AG09319 (cell line): ENCODE results near the gene RELT.

ENCODE experiments used
- DNase-seq: peaks from one replicate; pipeline ENCODE4 v3.0.0-alpha.2; 2010; ENCODE audit warnings: low read depth; ENCODE audit errors: extremely low read depth
- TF ChIP-seq, protein P1 (sequence below): IDR thresholded peaks from 2 replicates; pipeline ENCODE4 v1.5.1; 2011; ENCODE audit warnings: low read depth, mild to moderate bottlenecking, inconsistent platforms, low read length, moderate library complexity

Gene RELT

DNA sequence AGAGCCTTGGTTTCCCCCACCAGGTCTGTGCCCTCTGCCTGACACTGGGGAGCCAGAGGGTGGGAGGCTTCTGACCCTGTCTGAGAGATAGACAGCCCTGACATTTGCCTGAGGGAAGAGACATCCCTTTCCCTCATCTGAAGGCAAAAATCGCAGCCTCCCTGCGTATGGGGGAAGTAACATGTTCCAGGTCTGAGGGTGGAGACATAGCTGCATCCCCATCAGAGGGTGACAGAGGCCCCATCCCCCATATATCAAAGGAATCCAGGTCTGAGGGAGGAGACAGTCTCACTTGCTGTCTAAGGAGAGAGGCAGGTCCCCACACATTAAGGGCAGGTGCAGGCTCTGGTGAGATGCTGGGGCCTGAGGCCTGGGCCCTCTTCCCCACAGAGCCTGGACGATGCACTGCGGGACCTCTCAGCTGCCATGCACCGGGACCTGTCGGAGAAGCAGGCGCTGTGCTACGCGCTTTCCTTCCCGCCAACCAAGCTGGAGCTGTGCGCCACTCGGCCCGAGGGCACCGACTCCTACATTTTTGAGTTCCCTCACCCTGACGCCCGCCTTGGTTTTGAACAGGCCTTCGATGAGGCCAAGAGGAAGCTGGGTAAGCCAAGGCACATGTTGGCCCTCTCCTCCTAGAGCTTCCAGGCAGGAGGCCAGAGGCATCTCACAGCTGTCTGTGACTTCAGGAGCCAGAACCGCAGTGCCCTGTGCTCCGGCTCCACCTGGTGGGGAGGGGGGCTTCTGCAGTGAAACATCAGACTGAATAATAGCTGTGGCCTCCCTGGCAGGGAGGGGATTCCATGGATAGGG, 16.1 kb upstream of the RELT start:
- TF ChIP-seq, protein P1, sequence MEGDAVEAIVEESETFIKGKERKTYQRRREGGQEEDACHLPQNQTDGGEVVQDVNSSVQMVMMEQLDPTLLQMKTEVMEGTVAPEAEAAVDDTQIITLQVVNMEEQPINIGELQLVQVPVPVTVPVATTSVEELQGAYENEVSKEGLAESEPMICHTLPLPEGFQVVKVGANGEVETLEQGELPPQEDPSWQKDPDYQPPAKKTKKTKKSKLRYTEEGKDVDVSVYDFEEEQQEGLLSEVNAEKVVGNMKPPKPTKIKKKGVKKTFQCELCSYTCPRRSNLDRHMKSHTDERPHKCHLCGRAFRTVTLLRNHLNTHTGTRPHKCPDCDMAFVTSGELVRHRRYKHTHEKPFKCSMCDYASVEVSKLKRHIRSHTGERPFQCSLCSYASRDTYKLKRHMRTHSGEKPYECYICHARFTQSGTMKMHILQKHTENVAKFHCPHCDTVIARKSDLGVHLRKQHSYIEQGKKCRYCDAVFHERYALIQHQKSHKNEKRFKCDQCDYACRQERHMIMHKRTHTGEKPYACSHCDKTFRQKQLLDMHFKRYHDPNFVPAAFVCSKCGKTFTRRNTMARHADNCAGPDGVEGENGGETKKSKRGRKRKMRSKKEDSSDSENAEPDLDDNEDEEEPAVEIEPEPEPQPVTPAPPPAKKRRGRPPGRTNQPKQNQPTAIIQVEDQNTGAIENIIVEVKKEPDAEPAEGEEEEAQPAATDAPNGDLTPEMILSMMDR = peak; percentile 38
- no peak for DNase-seq

GRCh38 chr11:73360743-73361369, 15.3 kb upstream of the RELT start:
- no peak for DNase-seq
- TF ChIP-seq, protein P1 = no peak

GRCh38 chr11:73361953-73362776, 14.0 kb upstream of the RELT start:
- no peak for DNase-seq

GRCh38 chr11:73363147-73363546, 13.1 kb upstream of the RELT start:
- TF ChIP-seq, protein P1 = no peak
- DNase-seq = no peak

More at GRCh38 chr11:73361953-73362776, 14.0 kb upstream of the RELT start:
- TF ChIP-seq, protein P1 = no peak

DNA sequence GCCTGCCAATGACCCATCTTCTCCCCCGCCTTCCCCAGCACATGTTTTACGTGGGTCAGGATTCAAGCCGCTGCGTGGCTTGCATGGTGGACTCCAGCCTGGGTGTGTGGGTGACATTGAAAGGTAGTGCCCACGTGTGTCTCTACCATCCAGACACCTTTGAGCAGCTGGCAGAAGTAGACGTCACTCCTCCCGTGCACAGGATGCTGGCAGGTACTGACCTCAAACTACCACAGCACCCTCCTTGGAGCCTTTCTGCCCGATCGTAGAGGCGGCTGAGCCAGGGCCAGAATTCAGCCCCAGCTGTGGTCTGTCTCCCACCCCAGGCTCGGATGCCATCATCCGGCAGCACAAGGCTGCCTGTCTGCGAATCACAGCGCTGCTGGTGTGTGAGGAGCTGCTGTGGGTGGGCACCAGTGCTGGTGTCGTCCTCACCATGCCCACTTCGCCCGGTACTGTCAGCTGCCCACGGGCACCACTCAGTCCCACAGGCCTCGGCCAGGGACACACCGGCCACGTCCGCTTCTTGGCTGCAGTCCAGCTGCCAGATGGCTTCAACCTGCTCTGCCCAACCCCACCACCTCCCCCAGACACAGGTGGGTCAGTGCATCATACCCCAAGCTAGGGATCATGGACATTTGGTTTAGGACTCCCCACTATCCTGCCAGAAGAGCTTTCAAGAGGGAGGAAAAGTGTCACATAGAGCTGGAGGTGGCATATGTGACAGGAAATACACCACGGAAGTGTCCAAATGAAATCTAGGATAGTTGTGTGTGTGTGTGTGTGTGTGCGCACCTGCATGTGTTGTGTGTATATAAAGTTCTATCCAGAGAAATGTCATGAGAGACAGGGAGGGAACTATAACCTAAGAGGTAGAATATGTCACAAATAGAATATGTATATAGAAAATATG, 10.6 kb upstream of the RELT start:
- no peak for DNase-seq
- TF ChIP-seq, protein P1 = no peak

- no peak for DNase-seq
- TF ChIP-seq, protein P1 = no peak
Observed at GRCh38 chr11:73366265-73366610, 10.0 kb upstream of the RELT start.
